ENCODE measurements around the gene CEP104.

Gene CEP104

DNA sequence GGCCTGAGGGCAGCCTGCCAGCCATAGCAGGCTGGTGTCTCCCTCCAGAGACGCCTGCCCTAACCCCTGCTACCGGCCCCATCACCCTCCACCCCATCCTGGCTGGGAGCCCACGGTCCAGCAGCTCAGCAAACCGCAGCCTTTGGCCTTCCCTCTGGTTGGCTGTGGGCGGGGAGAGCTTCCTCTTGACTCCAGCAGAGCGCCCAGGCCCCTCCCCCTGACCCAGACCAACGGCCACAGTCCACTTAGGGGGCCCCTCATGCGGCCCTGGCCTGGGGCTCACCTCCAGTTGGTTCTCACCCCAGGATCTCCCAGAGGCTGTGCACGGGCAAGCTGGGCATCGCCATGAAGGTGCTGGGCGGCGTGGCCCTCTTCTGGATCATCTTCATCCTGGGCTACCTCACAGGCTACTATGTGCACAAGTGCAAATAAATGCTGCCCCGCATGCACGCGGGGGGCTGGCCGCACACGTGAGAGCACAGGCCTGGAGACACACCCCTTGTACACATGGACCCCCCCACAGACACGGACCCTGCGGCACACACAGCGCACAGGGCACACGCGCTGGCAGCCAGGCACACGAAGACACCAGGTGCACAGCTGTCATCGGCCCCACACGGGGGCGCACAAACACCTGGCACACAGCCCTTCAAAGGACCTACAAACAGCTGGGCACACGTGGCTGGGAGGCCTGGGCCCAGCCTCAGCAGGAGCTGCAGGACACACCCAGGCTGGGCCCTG is 81.4 kb downstream of the CEP104 start:
- peak; percentile 78 for DNase-seq

DNA sequence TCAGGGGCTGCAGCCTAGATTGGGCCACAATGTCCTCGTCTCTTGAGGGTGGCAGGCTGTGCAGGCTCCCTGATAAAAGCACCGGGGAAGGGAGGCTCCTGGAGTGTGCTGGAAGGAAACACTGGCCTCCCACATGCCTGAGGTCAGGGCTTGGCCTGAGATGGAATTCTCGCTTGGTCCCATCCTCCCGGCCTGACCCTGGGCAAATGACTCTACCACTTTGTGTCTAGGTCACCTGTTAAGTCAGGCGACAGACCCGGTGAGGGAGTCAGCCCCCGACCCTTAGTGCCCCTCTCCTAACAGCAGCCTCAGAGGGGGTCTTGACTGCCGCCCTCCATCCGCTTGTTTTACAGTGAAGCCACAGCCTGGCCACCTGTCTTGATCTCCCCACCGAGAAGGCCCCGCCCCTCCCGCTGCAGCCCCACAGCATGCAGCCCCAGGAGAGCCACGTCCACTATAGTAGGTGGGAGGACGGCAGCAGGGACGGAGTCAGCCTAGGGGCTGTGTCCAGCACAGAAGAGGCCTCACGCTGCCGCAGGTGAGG is 82.0 kb downstream of the CEP104 start:
- peak; percentile 28 for DNase-seq

DNA sequence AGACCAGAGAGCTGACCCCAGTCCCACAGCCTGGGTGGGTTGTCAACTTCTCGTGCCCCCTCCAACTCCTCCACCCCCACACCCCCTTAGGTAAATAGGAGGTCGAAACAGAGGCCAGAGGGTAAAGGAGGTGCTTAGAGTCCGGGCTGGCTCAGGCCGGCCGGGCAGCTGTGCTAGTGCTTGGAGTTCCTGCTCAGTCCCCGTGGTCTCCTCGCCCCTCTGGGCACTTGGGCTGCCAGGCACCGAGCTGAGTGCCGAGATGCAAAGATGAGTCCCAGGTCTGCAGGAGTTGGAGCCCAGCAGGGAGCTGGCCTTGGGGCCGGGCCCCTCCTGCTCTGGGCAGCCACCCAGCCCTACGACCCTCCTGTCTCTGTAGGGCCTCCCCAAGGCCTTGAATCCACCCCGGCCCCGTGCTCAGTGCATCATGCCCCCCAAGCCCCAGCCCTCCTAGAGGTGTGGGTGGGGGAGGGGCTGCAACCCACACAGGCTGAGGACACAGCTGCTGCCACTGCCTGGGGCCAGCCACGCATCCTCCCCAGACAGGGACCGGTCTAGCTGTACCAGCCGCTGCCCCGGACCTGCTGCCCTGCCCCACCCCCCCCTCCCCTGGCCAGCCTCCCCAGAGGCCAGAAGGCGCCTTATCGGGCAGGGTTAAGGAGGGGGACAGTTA is 82.6 kb downstream of the CEP104 start:
- DNase-seq = peak; percentile 34

DNA sequence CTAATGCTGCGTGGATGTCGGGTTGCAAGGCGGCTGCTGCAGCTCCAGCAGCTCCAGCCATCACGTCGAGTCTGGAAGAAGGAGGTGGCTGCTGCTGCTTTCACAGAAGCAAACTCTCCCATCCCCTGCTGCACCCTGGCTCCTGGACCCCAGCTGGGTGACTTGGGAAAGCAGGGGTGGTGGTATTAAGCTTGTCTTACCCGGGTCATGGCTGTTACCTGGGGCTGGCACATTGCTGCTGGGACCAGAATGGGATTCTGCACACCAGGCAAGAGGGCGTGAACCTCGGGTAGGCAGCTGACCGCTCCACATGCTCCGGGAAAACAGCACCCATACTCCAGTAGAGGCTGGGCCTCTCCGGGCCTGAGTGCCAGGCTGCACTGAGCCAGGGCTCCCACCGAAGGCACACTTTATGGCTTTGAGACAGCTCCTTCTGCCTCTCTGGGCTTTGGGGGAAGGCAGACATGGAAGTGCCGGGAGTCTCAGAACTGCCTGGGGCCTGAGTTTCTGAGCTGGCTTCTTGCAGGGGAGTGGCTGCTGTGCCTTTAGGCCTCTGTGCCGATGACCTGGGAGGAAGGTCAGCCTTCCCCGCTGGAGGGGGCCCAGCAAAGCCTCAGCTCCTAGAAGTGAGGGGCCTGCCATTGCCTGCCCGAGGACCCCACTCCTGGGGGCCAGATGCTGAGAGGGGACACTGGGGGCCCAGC is 83.3 kb downstream of the CEP104 start:
- DNase-seq = peak; percentile 35

DNA sequence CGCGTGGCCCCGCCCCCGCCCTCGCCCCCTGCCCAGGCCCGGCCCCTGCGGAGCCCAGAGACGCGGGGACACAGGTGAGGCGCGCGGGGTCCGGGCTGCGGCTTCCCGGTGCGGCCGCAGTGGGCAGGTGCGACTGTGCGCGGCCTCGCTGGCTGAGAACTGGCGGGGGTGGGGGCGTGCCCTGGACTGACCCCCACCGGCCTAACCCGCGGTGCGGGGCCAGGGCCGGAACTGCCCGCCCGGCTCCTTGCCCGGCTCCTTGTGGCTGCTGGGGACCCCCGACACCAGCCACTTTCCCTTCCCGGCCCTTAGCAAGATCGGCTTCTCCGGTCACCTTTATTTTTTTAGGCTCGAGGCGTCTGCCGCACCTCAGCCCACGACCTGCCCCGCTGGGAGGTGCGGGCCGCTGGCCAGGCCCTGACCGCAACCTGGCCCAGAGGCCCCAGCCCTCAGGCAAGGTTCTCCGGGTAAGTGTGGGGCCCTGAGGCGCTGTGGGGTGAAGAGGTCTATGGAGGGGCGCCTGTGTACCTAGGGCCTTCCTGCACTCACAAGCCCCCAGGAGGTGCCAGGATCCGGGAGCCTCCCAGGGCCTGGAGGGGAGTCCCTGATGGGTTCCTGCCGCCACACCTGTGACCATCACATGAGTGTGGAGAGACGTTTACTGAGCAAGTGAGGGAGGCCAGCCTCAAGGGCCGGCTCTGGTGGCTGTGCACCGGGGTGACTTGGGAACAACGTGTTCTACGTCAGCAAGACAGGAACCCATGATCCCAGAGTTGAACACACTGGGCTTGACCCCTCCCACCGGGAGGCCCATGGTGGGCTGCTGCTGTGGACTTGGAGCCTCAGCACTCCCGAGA is 84.1 kb downstream of the CEP104 start, which contains the start of gene SMIM1:
SMIM1 (plus strand) TSS at position 35 of the 857 bp plus-strand sequence. CDS start 2,625 bp downstream, outside the sequence.
- peak; percentile 50 for DNase-seq

DNA sequence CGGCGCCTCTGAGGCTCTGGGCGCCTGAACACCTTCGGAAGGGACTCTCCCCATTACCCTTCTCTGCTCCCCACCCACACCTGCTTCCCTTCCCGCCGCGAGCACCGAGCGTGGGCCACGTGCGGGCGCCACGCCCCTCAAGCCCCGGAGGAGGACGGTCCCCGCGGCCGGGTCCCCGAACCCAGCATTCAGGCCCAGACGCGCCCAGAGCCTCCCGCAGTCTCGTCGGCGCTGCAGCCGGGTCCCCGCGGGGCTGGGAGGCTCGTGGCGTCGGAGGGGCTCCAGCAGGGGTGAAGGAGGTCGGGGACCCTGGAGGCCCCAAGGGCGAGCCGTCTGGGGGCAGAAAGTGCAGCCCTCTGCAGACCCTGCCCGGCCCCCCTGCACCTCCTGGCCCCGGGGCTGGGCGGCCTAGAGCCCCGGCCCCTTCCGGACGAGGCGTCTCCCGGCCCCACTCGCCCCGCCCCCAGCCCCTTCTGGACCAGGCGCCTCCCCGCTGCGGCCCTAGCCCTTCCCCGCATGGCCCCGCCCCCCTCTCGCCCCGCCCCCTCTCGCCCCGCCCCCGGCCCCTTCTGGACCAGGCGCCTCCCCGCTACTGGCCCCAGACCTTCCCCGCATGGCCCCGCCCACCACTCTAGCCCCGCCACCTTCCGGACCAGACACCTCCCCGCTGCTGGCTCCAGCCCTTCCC is 84.8 kb downstream of the CEP104 start:
- peak; percentile 94 for DNase-seq

DNA sequence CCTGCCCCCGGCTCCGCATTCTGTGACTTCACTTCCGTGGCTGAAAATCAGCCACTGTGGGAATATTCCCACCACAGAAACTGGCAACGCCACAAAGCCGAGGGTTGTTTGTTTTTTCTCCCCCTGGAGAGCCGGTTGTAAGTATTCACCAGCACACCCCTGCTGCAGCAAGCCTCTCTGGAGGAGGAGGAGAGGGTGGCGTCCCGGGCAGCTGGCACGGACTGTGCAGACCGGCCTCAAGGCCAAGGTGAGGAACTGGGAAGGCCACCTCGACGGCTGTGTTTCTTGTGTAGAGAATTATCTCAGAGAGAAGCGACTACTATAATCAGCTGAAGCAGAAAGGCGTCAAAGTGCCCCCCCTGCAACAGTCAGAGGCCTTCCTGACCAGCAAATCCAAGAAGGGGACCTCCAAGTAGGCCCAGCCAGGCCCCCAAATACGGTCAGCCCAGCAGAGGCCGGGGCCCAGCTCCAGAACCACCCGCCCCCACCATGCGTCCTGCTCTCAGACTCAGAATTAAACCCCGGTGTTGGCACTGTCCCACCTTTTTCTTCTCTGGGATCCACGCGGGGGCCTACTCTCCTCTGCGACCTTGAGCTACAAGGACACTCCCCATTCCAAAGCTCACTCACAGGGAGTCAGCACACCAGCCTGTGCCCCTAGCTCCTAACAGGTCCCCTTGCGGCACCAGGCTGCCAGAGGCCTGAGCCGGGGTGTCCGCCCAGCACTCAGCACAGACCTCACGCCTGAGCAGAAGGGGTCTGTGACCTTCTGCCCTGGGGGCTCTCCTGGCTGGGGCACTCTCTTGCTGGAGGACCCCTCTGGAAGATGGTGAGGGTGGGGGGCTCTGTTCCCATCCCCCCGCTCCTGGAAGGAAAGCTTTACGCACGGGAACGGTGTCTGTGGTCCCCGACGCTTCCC is 85.6 kb downstream of the CEP104 start:
- peak; percentile 39 for DNase-seq

DNA sequence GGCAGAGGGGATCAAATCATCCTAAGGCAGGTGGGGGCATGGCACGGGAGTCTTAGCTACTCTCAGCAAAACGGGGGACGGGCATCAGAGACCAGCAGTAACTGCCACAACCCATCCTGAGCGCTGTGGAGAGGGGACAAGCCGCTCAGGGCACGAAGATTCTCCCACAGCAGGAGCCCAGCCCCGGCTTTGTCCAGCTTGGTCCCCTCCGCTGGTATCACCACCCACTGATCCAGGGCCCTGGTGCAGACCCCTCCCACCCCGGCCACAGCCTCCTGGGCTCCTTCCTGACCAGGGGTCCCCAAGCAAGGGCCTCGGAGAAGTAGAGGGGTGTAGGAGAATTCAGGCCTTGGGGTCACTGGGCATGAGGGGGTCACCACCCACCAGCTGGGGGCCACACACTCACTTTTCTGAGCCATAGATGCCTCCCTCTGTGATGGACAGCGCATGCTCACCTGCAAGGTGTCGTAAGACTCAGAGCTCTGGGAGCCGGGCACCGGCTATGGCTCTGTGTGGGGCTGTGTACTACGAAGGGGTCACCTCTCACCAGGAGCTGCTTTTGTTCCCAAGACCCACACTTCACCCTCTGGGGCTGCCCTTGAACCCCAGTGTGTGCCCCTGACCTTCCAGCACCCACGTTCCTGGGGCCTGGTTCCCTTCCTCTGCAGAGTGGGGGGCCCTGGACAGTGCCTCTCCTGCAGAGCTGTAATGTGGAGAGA is 86.8 kb downstream of the CEP104 start:
- peak; percentile 18 for DNase-seq

DNA sequence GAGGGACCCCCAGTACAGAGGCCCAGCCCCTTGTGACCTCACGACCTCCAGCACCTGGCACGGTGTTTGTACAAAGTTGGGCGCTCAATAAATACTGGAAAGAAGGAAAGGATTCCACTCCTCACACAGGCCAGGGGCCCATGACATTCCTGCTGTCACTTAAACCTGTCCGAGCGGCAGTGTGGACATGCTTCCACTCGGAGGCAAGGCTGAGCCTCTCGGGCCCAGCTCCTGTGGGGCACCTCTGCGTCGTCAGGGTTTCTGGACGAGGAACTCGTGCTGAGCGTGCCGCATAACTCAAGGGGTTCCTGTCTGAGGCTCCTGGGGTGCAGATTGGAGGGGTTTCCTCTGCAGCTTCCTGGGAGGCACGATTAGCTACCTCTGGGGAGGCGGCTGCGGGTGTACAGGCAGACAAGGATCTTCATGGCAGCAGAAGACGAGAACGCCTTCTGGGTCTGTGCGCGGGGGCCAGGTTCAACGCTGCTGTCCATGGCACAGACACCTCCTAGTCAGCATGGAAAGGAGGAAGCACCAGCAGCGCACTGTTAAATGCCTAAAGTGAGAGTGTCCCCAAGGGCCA is 88.1 kb downstream of the CEP104 start:
- DNase-seq = peak; percentile 20

DNA sequence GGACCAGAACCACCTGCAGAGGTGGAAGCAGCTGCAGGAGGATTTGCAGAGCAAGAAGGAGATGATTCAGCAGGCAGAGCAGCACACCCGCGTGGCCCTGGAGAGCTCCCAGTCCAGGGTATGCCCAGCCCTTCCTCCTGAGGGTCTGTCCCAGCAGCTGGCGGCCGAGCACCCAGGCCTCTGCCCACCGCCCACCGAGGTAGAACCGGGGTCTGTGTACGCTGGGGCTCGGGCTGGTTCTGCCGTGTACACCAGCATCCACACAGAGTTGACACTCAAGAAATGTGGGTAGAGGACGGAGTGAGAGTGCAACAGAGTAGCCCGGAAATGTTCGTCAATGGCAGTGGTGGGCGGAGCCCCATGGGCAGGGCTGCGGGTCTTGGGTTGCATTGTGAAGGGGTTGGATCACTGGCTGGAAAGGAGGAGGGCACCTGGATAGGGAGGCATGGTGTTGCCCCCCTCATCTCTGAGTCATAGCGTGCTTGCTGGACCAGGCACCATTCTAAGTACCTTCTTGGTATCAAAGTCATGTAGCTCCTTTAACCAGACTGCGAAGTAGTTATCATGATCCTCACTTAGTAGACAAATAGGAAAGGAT is 89.6 kb downstream of the CEP104 start:
- peak; percentile 16 for DNase-seq

DNA sequence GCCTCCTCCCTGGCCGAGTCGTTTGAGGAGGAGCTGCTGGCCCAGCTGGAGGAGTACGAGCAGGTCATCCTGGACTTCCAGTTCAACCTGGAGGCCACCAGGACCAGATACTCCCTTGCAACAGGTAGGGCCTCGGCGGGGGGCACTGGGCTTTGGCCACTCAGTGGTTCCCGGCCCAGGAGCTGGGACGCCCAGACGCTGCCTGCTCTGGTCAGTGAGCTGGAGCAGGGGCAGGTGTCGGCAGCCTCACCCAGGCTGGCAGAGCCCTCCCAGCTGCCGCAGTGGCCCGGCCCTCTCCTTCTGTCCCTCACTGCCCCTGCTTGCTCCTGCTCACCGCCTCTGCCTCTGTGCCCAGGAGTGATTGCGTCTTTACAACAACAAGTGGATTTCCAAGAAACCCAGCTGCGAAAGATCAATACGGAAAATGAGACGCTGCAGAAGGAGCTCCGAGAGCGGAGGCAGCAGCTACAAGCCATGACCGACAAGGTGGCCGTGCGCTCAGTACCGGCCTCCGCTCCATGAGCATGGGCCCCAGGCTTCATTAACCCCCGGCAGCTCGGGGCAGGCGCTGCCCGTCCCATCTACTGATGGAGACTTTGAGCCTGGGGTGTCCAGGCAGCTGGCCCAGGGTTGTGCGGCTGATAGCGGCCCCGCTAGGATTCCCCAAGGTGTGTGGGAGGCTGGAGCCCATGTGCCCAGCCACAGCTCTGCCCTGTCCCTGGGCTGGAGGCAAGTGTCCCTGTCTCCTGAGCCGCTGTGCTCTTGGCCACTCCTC is 93.5 kb downstream of the CEP104 start:
- peak; percentile 11 for DNase-seq

DNA sequence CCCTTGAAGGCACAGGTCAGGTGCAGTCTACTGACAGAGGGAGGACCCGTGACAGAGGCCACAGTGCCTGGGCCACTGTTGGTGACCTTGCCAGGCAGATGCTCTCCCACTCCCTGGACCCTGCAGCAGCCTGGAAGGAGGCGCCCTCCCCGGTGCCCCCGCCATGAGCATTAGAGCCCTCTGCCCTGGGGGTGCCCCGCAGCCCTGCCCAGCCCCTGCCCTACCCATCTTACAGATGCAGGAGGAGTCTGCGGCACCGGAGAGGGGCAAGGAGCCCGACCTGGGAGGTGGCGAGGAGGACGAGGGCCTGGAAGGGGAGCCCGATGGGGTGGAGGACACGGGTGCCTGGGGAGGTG is 94.2 kb downstream of the CEP104 start:
- no peak for DNase-seq

DNA sequence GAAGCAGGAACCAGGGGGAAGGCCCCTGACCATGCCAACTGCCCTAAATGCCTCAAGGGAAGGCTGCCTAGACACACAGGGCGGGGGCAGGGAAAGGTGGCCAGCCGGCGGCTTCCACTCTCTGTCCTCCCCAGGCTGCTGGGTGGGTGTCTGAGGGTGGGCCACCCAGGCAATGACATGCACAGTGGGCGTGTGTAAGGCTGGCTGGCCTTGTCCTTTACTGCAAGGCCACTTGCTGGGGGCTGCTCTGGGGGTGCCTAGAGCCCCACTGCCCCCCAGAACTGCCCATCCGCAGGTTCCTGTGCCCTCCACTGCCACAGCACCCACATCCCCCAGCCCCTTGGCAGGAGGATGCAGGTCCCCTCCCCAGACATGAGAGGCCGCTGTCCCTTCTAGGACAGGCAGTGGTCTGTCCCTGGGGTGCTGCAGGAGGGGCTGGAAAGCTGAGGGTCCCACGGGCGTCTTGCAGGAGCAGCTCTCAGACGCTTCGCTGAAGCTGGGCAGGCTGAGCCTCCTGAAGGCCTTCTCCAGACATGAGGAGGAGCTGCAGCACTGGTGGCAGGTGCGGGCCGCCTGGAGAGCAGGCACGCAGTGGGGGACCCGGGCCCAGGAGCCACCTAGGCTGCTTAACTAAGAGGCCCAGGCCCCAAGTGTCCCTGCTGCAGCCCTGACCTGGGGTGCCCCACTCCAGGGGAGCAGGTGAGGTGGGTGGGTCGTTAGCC is 94.7 kb downstream of the CEP104 start:
- DNase-seq = peak; percentile 17

Data from left hindlimb (tissue), 1 donor.